Kidney epithelial cell (primary cell): ENCODE measurements around the gene RAB11FIP4. TPM values are rescaled to one million over a fixed set of nuclear protein-coding genes. Genes with fewer than 3 reads are reported as not detected.

Experiments
- DNase-seq: peaks from one replicate; pipeline ENCODE4 v3.0.0-alpha.2; 2010; ENCODE audit warnings: low read depth
- H3K27me3 ChIP-seq: 2 replicates; pipeline ENCODE4 v1.6.0; 2011; ENCODE audit warnings: low read length; ENCODE audit not compliant: control insufficient read depth, insufficient read depth
- H3K36me3 ChIP-seq: 2 replicates; pipeline ENCODE4 v1.5.1; 2011; ENCODE audit warnings: low read length; ENCODE audit not compliant: control insufficient read depth, insufficient read depth
- H3K4me3 ChIP-seq: 2 replicates; pipeline ENCODE4 v1.5.1; 2011; ENCODE audit warnings: low read depth, mild to moderate bottlenecking, control low read depth, low read length
- total RNA-seq: library from RNA; depleted of rRNA; stranded (reverse); fragments of >200 nt; gene quantifications from 2 replicates; pipeline ENCODE4 v1.2.3, GENCODE V29; 2015
- TF ChIP-seq, protein P1 (sequence below): IDR thresholded peaks from 2 replicates; pipeline ENCODE4 v1.5.1; 2011; ENCODE audit warnings: mild to moderate bottlenecking, moderate library complexity, low read length, control low read depth, inconsistent platforms; ENCODE audit not compliant: insufficient read depth, poor library complexity, severe bottlenecking

The RAB11FIP4 gene
- total RNA-seq, 1 donor from 2014 or later = 26.5 TPM

DNA sequence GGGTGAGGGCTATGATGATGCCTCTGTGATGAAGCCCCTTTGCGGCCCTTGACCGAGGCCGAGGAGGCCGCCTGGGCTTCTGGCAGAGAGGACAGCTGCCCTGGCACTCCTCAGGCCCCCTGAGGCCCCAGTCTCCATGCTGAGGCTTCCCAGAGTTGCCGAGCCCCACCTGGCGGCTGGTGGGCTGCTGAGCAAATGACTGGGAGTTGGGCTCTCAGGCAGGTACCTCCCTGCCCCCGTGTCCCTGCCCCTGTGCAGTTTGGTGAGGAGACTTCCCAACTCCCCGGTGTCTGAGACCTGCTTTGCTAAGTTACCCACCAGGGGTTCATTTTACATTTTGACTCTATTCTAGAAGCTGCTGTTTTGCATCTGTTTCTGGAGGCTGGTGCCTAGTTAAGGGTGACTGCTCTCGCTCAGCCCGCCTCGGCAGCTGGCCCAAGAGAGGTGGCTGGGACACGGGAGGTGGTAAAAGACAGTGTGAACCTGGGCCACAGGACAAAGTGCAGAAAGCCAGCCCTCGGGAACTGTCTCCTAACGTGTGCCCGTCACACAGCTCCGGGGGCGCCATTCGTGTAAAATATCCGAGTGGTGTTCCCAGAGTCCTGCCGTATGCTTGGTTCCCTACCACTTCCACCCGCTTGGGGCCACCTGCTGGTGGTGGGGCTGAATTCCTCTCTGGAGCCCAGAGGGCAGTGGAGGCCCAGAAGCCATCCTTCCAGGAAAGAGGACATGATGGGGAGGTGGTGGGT is 134.5 kb downstream of the RAB11FIP4 start:
- no peaks in the 10 kb centered on the region for H3K36me3 ChIP-seq
- TF ChIP-seq, protein P1, sequence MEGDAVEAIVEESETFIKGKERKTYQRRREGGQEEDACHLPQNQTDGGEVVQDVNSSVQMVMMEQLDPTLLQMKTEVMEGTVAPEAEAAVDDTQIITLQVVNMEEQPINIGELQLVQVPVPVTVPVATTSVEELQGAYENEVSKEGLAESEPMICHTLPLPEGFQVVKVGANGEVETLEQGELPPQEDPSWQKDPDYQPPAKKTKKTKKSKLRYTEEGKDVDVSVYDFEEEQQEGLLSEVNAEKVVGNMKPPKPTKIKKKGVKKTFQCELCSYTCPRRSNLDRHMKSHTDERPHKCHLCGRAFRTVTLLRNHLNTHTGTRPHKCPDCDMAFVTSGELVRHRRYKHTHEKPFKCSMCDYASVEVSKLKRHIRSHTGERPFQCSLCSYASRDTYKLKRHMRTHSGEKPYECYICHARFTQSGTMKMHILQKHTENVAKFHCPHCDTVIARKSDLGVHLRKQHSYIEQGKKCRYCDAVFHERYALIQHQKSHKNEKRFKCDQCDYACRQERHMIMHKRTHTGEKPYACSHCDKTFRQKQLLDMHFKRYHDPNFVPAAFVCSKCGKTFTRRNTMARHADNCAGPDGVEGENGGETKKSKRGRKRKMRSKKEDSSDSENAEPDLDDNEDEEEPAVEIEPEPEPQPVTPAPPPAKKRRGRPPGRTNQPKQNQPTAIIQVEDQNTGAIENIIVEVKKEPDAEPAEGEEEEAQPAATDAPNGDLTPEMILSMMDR = peak; percentile 27
- DNase-seq = no peak
- no peaks in the 10 kb centered on the region for H3K27me3 ChIP-seq
- no peak overlapping the region for H3K4me3 ChIP-seq

DNA sequence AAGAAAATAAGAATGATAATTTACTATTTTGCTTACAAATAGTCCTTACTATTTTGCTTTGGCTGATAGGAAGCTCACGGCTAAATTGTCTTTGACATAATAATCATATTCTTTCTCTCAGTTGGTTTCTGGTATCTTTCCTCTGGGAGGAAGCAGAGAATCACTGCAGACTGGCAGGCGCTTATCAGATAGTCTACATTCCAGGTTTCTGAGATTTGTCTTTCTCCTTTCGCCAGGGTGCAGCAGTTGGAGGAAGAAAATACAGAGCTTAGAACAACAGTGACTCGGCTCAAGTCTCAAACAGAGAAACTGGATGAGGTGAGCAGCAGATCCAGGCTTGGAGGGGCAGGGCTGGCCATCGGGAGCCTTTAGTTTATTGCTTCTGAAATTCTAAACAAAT is 136.1 kb downstream of the RAB11FIP4 start:
- Histone ChIP-seq H3K4me3 (no peak overlapping the region), H3K27me3 (no peaks in the 10 kb centered on the region), H3K36me3 (no peaks in the 10 kb centered on the region)
- no peak for DNase-seq
- TF ChIP-seq, protein P1 = no peak

DNA sequence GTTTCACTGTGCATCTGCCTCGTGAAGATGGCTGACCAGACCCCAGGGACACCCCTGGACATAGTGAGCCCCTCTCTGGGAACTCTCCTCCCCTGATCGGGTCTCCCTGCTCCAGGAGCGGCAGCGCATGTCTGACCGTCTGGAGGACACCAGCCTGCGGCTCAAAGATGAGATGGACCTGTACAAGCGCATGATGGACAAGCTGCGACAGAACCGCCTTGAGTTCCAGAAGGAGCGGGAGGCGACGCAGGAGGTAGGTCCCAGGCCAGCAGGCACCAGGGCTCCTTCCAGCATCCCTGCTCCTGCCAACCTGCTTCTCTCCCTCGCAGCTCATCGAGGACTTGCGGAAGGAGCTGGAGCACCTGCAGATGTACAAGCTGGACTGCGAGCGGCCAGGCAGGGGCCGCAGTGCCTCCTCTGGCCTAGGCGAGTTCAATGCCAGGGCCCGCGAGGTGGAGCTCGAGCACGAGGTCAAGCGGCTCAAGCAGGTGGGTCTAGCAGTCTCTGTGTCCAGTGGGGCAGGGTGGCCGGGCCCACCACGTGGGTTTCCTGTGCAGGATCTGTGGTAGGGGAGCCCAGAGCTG is 136.9 kb downstream of the RAB11FIP4 start:
- TF ChIP-seq, protein P1 = no peak
- Histone ChIP-seq H3K4me3 (no peak overlapping the region), H3K36me3 (no peaks in the 10 kb centered on the region), H3K27me3 (no peaks in the 10 kb centered on the region)
- DNase-seq = no peak

DNA sequence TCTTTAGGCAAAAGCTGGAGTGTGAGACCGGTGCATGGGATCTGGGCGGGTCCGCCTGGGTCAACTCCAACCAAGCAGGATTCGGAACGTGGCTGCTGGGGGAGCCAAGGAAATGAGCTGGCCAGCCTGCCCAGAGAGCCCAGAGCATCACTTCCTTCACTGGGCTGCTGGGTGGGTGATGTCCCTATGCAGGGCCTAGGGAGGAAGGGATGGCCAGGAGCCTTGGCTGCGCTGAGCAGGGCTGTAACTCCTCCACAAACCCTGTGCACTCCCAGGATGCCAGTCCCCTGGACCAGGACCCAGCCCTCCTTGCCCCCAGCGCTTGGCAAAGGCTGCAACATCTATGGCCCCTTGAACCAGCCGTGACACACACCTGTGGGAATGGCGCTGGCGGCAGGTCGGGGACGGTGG is 138.4 kb downstream of the RAB11FIP4 start:
- Histone ChIP-seq H3K36me3 (no peaks in the 10 kb centered on the region), H3K4me3 (no peak overlapping the region), H3K27me3 (no peaks in the 10 kb centered on the region)
- DNase-seq = no peak
- TF ChIP-seq, protein P1 = no peak

DNA sequence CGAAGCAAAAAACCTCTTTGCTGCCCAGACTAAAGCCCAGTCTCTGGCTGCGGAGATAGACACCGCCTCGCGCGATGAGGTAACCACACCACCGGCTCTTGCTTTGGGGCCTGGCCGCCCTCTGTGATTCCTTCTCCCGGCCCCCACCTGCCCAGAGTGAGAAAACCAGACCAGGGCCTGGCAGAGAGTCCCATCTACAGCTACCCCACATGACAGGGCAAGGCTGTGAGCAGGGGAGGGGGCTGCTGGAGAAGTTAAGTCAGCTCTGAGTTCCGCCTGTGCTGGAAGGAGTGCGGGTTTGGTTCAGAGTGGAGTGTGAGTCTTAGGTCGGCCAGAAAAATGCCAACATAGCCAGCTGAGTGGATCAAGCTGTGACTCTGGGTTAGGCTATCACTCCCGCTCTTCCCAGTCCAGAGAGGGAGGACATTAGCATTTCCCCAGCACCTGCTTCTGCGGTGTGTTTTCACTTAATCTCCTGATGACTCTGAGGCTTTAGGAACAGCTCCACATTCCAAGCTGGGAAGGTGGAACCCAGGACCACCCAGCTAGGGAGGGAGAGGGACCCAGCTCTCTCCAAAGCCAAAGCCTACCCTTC is 139.0 kb downstream of the RAB11FIP4 start:
- no peak overlapping the region for H3K4me3 ChIP-seq
- no peaks in the 10 kb centered on the region for H3K27me3 ChIP-seq
- no peaks in the 10 kb centered on the region for H3K36me3 ChIP-seq
- no peak for DNase-seq
- TF ChIP-seq, protein P1 = no peak
